Activated T-cell treated with anti-CD3 and anti-CD28 coated beads, Interleukin-2, amount 50 U/mL, for 24 hours (primary cell): ENCODE results near the gene TRNAU1AP.
"Not testable (repeated sequence)": the region's sequence is repeated elsewhere in the genome, so short reads cannot be mapped to it uniquely, and the experiment has no call there.

Experiments used
- DNase-seq: peaks from one replicate; pipeline ENCODE4 v3.0.0-alpha.2; 2020
- H3K27ac Mint-ChIP-seq: 2 replicates; pipeline ENCODE4 v1.8.0; 2020; ENCODE audit warnings: mild to moderate bottlenecking, mixed read lengths
- H3K27me3 Mint-ChIP-seq: 2 replicates; pipeline ENCODE4 v1.8.0; 2020; ENCODE audit warnings: mixed read lengths
- H3K36me3 Mint-ChIP-seq: 2 replicates; pipeline ENCODE4 v1.8.0; 2020; ENCODE audit warnings: low read depth, mixed read lengths
- H3K4me1 Mint-ChIP-seq: 2 replicates; pipeline ENCODE4 v1.8.0; 2020; ENCODE audit warnings: low read depth, mixed read lengths
- H3K4me3 Mint-ChIP-seq: 2 replicates; pipeline ENCODE4 v1.8.0; 2020; ENCODE audit warnings: mild to moderate bottlenecking, moderate library complexity, mixed read lengths
- H3K9me3 Mint-ChIP-seq: 2 replicates; pipeline ENCODE4 v1.8.0; 2020; ENCODE audit warnings: mixed read lengths

The TRNAU1AP gene

GRCh38 chr1:28538286-28538685, 14.6 kb upstream of the TRNAU1AP start:
- peaks cover 58% of the 10 kb centered on the region for H3K36me3 Mint-ChIP-seq
- H3K9me3 Mint-ChIP-seq: no peaks in the 10 kb centered on the region
- no peak overlapping the region for H3K27ac Mint-ChIP-seq
- H3K4me3 Mint-ChIP-seq: no peak overlapping the region
- no peaks in the 10 kb centered on the region for H3K4me1 Mint-ChIP-seq
- DNase-seq: no peak
- H3K27me3 Mint-ChIP-seq: no peaks in the 10 kb centered on the region

GRCh38 chr1:28540651-28541050, 12.2 kb upstream of the TRNAU1AP start:
- no peaks in the 10 kb centered on the region for H3K4me1 Mint-ChIP-seq
- H3K36me3 Mint-ChIP-seq: peaks cover 37% of the 10 kb centered on the region
- H3K9me3 Mint-ChIP-seq: no peaks in the 10 kb centered on the region
- no peaks in the 10 kb centered on the region for H3K27me3 Mint-ChIP-seq
- DNase-seq: no peak
- H3K27ac Mint-ChIP-seq: no peak overlapping the region
- H3K4me3 Mint-ChIP-seq: no peak overlapping the region

DNA sequence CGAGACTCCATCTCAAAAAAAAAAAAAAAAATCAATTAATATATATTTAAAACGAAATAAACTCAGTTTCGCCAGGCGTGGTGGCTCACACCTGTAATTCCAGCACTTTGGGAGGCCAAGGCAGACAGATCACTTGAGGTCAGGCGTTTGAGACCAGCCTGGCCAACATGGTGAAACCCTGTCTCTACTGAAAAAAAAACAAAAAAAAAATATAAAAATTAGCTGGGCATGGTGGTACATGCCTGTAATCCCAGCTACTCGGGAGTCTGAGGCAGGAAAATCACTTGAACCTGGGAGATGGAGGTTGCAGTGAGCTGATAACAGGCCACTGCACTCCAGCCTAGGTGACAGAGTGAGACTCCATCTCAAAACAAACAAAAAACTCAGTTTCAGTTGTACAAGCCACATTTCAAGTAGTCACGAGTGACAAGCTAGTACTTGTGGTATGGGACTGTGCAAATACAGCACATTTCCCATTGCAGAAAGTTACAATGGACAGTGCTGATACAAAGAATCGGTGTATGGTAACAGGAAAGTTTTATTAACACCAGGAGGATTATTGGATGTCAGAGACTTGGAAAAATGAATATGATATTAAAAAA, 11.4 kb upstream of the TRNAU1AP start:
- not testable (repeated sequence) for DNase-seq, H3K4me3 Mint-ChIP-seq, H3K9me3 Mint-ChIP-seq, H3K27me3 Mint-ChIP-seq, H3K4me1 Mint-ChIP-seq, H3K27ac Mint-ChIP-seq
- H3K36me3 Mint-ChIP-seq: peaks cover 28% of the 10 kb centered on the region

DNA sequence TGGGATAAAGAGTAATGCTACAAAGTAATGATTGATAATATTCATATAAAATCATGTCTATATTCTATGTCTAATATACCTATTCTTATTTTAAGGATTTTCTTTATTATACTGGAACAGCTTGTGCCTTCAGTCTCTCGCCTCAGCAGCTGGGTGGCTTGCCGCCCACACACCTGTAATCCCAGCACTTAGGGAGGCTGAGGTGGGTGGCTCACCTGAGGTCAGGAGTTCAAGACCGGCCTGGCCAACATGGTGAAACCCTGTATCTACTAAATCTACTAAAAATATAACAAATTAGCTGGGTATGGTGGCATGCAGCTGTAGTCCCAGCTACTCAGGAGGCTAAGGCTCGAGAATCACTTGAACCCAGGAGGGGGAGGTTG, 7.6 kb upstream of the TRNAU1AP start:
- H3K9me3 Mint-ChIP-seq: no peaks in the 10 kb centered on the region
- H3K4me1 Mint-ChIP-seq: no peaks in the 10 kb centered on the region
- H3K27me3 Mint-ChIP-seq: no peaks in the 10 kb centered on the region
- DNase-seq: no peak
- no peak overlapping the region for H3K27ac Mint-ChIP-seq
- H3K4me3 Mint-ChIP-seq: no peak overlapping the region
- peaks cover 2% of the 10 kb centered on the region for H3K36me3 Mint-ChIP-seq

- no peak overlapping the region for H3K4me3 Mint-ChIP-seq
- H3K4me1 Mint-ChIP-seq: peaks cover 14% of the 10 kb centered on the region
- no peaks in the 10 kb centered on the region for H3K9me3 Mint-ChIP-seq
- H3K27me3 Mint-ChIP-seq: no peaks in the 10 kb centered on the region
- H3K36me3 Mint-ChIP-seq: peaks cover 5% of the 10 kb centered on the region
- H3K27ac Mint-ChIP-seq: no peak overlapping the region
- DNase-seq: no peak
These were observed 4.6 kb upstream of the TRNAU1AP start for GRCh38 chr1:28548318-28548717.

DNA sequence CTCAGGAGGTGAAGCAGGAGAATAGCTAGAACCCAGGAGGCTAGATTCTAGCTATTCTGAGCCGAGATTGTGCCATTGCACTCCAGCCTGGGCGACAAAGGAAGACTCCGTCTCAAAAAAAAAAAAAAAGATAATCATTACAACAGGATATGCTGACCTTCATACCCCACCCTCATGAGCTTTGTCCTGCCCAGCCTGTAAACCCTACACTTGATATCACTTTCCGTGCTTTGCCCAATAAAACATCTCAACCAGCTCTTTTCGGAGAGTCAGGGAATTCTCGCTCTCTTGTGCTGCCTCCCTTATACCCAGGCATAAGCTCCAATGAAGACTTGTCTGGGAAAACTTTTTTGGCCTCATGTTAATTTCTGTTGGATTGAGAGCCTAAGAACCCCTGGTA, 1.5 kb upstream of the TRNAU1AP start:
- no peak for DNase-seq
- H3K36me3 Mint-ChIP-seq: peaks cover 33% of the 10 kb centered on the region
- H3K9me3 Mint-ChIP-seq: no peaks in the 10 kb centered on the region
- peak overlapping the region; percentile 27 for H3K27ac Mint-ChIP-seq
- H3K4me1 Mint-ChIP-seq: peaks cover 25% of the 10 kb centered on the region
- no peaks in the 10 kb centered on the region for H3K27me3 Mint-ChIP-seq
- H3K4me3 Mint-ChIP-seq: no peak overlapping the region

GRCh38 chr1:28560886-28561285, 8.0 kb downstream of the TRNAU1AP start:
- Mint-ChIP-seq H3K27me3 (no peaks in the 10 kb centered on the region), H3K36me3 (peaks cover 78% of the 10 kb centered on the region), H3K4me3 (no peak overlapping the region), H3K27ac (no peak overlapping the region), H3K4me1 (no peaks in the 10 kb centered on the region), H3K9me3 (no peaks in the 10 kb centered on the region)
- no peak for DNase-seq

DNA sequence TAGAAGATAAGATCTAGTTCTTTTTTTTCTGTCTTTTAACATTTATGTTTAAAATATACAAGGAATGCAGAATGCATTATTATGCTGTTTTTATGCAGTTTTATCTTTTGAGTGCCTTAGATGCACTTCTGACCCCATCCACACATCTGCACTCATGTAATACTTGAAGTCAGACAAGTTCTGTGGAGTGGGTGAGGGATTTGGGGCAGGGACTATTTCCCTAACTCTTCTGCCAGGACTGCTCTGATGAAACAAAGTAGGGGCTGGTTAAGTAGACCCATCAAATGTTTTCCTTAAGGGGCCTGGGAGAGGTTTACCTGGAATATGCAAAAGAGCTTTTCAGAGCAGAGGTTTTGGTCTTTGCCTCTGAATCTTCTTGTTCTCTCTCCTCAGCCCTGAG, 11.4 kb downstream of the TRNAU1AP start:
- H3K36me3 Mint-ChIP-seq: peaks cover 85% of the 10 kb centered on the region
- no peak for DNase-seq
- H3K27ac Mint-ChIP-seq: no peak overlapping the region
- H3K27me3 Mint-ChIP-seq: no peaks in the 10 kb centered on the region
- H3K4me3 Mint-ChIP-seq: no peak overlapping the region
- no peaks in the 10 kb centered on the region for H3K4me1 Mint-ChIP-seq
- no peaks in the 10 kb centered on the region for H3K9me3 Mint-ChIP-seq

GRCh38 chr1:28565040-28565439, 12.2 kb downstream of the TRNAU1AP start:
- Mint-ChIP-seq H3K4me3 (no peak overlapping the region), H3K9me3 (no peaks in the 10 kb centered on the region), H3K27me3 (no peaks in the 10 kb centered on the region), H3K36me3 (peaks cover 82% of the 10 kb centered on the region), H3K4me1 (no peaks in the 10 kb centered on the region), H3K27ac (no peak overlapping the region)
- no peak for DNase-seq

GRCh38 chr1:28565726-28566125, 12.8 kb downstream of the TRNAU1AP start:
- no peaks in the 10 kb centered on the region for H3K4me1 Mint-ChIP-seq
- H3K36me3 Mint-ChIP-seq: peaks cover 82% of the 10 kb centered on the region
- no peak for DNase-seq
- H3K27me3 Mint-ChIP-seq: no peaks in the 10 kb centered on the region
- no peaks in the 10 kb centered on the region for H3K9me3 Mint-ChIP-seq
- no peak overlapping the region for H3K4me3 Mint-ChIP-seq
- H3K27ac Mint-ChIP-seq: no peak overlapping the region

DNA sequence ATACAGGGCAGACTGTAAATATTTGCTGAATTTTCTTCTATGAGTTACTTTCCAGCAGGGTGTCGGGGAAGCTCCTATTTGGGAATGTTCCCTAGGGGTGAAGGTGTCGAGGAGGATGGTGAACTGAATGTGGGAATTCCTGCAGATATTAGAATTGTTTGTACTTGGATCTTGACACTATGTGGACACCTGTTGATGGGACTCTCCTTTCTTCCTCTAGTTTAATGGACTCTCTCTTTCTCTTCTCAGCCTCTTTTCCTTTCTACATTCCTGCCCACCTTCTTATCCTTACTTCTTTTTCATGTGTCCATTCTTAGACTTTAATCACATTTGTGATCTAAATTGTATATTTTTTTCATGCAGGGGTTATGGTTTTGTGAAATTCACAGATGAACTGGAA, 14.0 kb downstream of the TRNAU1AP start:
- Mint-ChIP-seq H3K4me1 (no peaks in the 10 kb centered on the region), H3K36me3 (peaks cover 82% of the 10 kb centered on the region), H3K27ac (peak overlapping the region; percentile 22), H3K9me3 (no peaks in the 10 kb centered on the region), H3K4me3 (no peak overlapping the region), H3K27me3 (no peaks in the 10 kb centered on the region)
- no peak for DNase-seq

GRCh38 chr1:28571911-28572310, 19.0 kb downstream of the TRNAU1AP start:
- Mint-ChIP-seq H3K9me3 (no peaks in the 10 kb centered on the region), H3K4me1 (no peaks in the 10 kb centered on the region), H3K27me3 (no peaks in the 10 kb centered on the region), H3K36me3 (peaks cover 77% of the 10 kb centered on the region), H3K4me3 (no peak overlapping the region), H3K27ac (no peak overlapping the region)
- DNase-seq: no peak

GRCh38 chr1:28572891-28573290, 20.0 kb downstream of the TRNAU1AP start:
- not testable (repeated sequence) for H3K4me3 Mint-ChIP-seq, H3K4me1 Mint-ChIP-seq, H3K9me3 Mint-ChIP-seq, H3K27ac Mint-ChIP-seq, DNase-seq, H3K27me3 Mint-ChIP-seq
- peaks cover 77% of the 10 kb centered on the region for H3K36me3 Mint-ChIP-seq

GRCh38 chr1:28573564-28573963, 20.7 kb downstream of the TRNAU1AP start:
- Mint-ChIP-seq H3K36me3 (peaks cover 77% of the 10 kb centered on the region), H3K4me3 (no peak overlapping the region), H3K9me3 (no peaks in the 10 kb centered on the region), H3K4me1 (peaks cover 12% of the 10 kb centered on the region), H3K27me3 (no peaks in the 10 kb centered on the region), H3K27ac (no peak overlapping the region)
- DNase-seq: no peak

DNA sequence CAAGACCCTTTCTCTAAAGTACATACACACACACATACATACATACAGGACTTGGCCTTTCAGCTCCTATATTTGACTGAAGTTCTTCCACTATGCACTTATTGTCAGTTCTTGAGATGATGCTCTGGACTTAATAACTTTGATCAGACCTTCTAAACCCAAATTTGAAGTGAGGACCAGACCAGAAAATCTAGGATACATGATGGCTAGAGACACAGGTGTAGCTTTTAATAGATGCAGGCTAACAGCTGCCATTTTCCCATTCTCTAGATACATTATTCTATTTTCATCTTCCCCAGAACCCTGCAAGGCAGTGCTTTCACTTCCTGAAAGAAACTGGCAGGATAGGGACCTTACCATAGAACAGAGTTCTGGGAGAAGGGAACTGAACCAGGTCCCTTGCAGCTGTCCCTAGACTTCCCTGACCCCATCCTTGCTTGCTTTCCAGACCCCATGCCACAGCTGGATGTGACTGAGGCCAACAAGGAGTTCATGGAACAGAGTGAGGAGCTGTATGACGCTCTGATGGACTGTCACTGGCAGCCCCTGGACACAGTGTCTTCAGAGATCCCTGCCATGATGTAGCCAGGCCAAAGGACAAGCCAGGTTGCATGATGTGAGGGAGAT, 24.3 kb downstream of the TRNAU1AP start:
- H3K27ac Mint-ChIP-seq: peak overlapping the region; percentile 98
- no peaks in the 10 kb centered on the region for H3K27me3 Mint-ChIP-seq
- H3K4me3 Mint-ChIP-seq: peak overlapping the region; percentile 95
- H3K36me3 Mint-ChIP-seq: peaks cover 81% of the 10 kb centered on the region
- DNase-seq: peak; percentile 72
- peaks cover 31% of the 10 kb centered on the region for H3K4me1 Mint-ChIP-seq
- no peaks in the 10 kb centered on the region for H3K9me3 Mint-ChIP-seq
